ENCODE data around the gene RFC2.
"Not testable (repeated sequence)": the region's sequence is repeated elsewhere in the genome, so short reads cannot be mapped to it uniquely, and the experiment has no call there.

RFC2 gene

DNA sequence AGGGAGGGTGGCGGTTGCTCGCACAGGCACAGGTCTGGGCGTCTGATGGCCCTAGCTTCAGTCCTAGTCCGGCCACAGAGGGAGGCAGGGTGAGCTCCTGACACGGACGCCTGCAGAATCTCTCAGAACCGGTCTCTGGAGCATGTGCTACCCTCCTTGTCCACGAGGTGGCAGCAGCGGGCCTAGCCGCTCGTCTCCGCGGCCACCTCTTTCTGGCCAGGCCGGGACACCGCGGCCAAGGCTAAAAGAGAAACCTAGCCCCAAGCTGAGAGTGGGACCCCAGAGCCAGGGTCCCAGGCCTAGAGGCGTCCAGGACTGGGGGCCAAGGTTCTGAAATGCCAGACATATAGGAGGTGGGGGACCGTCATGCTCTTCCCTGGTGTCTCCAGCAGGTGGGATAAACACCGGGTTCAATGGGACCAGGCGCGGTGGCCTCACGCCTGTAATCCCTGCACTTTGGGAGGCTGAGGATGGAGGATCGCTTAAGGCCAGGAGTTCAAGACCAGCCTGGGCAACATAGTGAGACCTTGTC is 47.5 kb downstream of the RFC2 start:
- TF ChIP-seq, protein P1, sequence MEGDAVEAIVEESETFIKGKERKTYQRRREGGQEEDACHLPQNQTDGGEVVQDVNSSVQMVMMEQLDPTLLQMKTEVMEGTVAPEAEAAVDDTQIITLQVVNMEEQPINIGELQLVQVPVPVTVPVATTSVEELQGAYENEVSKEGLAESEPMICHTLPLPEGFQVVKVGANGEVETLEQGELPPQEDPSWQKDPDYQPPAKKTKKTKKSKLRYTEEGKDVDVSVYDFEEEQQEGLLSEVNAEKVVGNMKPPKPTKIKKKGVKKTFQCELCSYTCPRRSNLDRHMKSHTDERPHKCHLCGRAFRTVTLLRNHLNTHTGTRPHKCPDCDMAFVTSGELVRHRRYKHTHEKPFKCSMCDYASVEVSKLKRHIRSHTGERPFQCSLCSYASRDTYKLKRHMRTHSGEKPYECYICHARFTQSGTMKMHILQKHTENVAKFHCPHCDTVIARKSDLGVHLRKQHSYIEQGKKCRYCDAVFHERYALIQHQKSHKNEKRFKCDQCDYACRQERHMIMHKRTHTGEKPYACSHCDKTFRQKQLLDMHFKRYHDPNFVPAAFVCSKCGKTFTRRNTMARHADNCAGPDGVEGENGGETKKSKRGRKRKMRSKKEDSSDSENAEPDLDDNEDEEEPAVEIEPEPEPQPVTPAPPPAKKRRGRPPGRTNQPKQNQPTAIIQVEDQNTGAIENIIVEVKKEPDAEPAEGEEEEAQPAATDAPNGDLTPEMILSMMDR (IDR thresholded peaks at IDR 0.05; ENCODE audit: control insufficient read depth, insufficient read depth, low read depth, low read length, missing control alignments), result peak; percentile 95
- 0 out of 2 replicates have a peak overlapping the region, but pooled peaks have one; percentile 17 for H3K4me3 ChIP-seq (ENCODE audit: control insufficient read depth, low read depth, low read length)
- DNase-seq (ENCODE audit: low read depth), result no peak

DNA sequence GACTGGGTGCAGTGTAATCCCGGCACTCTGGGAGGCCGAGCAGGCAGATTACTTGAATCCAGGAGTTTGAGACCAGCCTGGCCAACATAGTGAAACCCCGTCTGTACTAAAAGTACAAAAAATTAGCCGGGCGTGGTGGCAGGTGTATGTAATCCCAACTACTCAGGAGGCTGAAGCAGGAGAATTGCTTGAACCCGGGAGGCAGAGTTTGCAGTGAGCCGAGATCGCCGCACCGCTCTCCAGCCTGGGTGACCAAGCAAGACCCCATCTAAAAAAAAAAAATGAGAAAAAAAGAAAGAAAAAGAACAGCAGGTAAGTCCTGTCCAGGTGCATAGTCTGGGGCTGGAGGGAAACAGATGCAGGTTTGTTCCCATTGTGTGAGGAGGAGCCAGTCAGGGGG is 48.1 kb downstream of the RFC2 start:
- not testable (repeated sequence) for H3K4me3 ChIP-seq (ENCODE audit: control insufficient read depth, low read depth, low read length); DNase-seq (ENCODE audit: low read depth)

DNA sequence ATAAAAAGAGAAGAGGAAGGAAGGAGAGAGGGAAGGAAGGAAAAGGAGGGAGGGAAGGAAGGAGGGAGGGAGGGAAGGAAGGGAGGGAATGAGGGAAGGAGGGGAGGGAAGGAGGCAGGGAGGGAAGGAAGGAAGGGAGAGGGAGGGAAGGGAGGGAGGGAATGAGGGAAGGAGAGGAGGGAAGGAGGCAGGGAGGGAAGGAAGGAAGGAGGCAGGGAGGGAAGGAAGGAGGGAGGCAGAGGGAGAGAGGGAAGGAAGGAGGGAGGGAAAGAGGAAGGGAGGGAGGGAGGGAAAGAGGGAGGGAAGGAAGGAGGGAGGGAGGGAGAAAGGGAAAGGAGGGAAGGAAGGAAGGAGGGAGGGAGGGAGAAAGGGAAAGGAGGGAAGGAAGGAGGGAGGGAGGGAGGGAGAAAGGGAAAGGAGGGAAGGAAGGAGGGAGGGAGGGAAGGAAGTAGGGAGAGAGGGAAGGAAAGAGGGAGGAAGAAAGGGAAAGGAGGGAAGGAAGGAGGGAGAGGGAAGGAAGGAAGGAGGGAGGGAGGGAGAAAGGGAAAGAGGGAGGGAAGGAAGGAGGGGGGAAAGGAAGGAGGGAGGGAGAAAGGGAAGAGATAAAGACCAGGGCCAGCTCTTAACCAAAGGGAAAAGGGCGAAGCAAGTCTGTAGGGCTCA is 50.1 kb downstream of the RFC2 start:
- H3K4me3 ChIP-seq (ENCODE audit: control insufficient read depth, low read depth, low read length), result no peak overlapping the region
- TF ChIP-seq, protein P1 (IDR thresholded peaks at IDR 0.05; ENCODE audit: control insufficient read depth, insufficient read depth, low read depth, low read length, missing control alignments), result no peak
- no peak for DNase-seq (ENCODE audit: low read depth)

DNA sequence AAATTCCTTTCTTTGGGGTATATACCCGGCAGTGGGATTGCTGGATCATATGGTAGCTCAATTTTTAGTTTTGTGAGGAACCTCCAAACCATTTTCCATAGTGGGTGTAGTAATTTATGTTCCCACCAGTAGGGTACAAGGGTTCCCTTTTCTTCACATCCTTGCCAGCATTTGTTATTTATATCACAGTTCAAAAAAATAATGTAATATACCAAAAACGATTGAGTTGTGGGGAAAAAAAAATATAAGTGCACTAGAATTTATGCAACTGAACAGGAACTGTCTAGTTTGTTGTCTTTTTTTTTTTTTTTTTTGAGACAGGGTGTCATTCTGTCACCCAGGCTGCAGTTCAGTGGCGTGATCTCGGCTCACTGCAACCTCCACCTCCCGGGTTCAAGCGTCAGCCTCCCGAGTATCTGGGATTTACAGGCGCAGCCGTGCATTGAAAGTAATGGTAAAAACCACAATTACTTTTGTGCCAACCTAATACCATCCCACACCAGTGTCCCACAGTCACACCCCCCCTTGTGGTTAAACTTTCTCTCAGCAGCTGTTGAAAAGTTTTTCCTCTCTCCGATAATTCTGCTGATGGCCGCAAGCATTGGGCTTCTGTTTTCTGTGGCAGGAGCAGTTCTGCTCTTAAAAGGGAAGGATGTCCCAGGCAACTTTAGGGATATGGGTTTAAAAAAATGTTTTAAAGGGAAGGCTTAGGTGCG is 51.2 kb downstream of the RFC2 start:
- no peak overlapping the region for H3K4me3 ChIP-seq (ENCODE audit: control insufficient read depth, low read depth, low read length)
- peak; percentile 29 for DNase-seq (ENCODE audit: low read depth)
- TF ChIP-seq, protein P1 (IDR thresholded peaks at IDR 0.05; ENCODE audit: control insufficient read depth, insufficient read depth, low read depth, low read length, missing control alignments), result peak; percentile 70

DNA sequence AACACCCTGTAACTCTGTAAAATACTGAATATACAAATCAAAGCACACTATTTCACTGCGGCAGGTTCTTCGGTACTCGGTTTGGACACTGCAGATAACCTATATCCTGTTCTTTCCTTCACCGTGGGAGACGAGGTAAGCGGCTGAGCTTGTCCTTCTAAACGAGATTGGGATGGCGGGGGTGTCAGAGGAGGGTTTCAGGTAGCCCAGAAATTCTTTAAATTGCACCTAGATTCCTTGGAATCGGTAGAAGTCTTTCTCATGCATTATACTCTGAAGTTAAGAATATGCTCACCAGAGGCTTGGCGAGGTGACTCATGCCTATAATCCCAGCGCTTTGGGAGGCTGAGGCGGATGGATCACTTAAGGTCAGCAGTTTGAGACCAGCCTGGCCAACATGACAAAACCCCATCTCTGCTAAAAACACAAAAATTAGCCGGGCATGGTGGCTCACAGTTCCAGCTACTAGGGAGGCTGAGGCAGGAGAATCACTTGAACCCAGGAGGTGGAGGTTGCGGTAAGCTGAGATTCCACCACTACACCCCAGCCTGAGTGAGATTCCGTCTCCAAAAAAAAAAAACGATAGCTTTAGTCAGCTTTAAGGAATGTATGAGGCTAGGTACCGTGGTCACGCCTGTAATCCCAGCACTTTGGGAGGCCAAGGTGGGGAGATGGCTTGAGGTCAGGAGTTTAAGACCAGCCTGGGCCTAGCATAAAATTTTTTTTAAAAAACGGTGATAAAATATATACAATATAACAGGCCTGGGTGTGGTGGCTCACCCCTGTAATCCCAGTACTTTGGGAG is 54.4 kb downstream of the RFC2 start:
- no peak for DNase-seq (ENCODE audit: low read depth)
- TF ChIP-seq, protein P1 (IDR thresholded peaks at IDR 0.05; ENCODE audit: control insufficient read depth, insufficient read depth, low read depth, low read length, missing control alignments), result no peak

DNA sequence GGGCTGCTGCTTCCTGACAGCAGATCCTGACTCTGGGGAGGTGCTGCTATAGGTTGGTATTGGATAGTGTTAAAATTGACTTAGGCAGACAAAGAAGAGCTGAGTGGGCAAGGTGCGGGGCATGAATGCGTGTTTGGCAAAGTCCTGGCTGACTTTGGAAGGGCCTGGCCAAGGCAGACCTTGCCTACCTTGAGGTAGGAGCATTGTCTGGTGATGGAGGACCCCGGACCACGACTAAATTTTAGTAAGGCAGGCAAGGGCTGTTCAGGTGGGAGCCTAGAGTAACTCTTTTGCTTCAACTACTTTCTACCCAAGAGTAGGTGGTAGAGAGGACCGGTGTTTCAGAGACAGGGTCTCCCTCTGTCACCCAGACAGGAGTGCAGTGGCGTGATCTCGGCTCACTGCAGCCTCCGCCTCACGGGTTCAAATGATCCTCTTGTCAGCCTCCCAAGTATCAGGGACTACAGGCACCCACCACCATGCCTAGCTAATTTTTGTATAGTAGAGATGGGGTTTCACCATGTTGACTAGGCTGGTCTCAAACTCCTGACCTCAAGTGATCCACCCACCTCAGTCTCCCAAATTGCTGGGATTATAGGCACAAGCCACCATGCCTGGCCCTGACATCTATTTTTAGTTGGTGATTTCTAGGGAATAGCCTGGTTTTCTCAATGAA is 56.6 kb downstream of the RFC2 start:
- H3K4me3 ChIP-seq (ENCODE audit: control insufficient read depth, low read depth, low read length), result no peak overlapping the region
- TF ChIP-seq, protein P1 (IDR thresholded peaks at IDR 0.05; ENCODE audit: control insufficient read depth, insufficient read depth, low read depth, low read length, missing control alignments), result no peak
- no peak for DNase-seq (ENCODE audit: low read depth)

More for the DNA sequence above, 54.4 kb downstream of the RFC2 start:
- H3K4me3 ChIP-seq (ENCODE audit: control insufficient read depth, low read depth, low read length), result no peak overlapping the region

DNA sequence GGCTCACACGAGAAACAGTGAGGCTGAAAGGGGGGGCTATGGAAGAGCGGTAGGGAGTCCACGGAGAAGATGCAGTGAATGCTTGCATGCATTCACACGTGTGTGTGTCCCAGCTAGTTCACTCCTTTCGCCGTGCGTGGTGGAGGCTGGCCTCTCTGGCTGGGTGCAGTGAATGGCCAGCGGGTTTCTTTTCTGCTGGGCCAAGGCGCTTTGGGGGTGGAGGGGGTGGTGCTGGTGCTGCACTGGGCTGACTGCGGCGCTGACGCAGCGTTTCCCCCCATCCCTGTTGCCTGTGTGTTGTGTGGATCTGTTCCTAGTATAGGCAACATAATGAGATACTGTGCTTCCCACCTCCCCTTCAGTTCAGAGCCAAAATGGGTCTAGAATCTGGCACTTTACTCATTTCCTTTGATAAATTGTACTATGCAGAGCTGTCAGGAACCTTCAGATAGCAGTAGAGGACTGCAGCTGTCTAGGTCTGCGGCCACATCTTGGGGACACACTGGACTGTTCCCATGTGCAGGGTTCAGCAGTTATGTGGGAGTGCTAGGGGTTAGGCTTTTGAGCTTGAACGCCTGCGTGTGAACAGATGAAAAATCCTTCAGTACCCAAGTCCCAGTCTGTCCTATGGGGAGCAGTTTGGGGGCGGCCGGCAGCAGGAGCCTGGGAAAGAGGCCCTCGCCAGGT is 58.1 kb downstream of the RFC2 start:
- H3K4me3 ChIP-seq (ENCODE audit: control insufficient read depth, low read depth, low read length); DNase-seq (ENCODE audit: low read depth): not testable (repeated sequence)

DNA sequence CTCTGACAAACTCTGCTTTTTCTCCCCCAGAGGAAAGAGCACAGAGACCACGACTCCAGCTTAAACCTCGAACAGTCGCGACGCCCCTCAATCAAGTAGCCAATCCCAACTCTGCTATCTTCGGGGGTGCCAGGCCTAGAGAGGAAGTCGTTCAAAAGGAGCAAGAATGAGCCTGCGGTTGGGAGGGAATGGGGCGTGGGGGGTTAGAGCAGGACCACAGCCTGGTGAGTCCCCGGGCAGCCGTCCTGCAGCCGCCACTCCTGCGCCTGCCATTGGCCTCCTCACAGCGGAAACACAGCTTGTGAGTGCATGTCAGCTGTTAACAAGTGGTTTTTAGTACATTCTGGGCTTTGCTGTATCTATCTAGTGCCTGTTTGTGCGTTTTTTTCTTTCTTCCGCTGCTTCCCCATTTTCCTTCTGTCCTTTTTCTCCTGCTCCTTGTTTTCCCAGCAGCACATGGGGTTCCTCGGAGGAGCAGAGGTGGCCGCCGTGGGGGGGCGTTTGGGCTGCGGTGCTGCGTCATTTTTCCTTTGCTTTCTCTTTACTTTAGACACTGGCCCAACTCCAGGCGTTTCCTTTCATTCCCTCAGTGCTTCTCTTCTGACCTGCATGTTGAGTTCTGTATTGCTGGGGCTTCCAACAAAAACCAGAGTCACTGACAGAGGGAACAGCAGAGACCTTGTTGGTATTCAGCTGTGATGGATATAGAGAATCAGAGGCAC is 58.9 kb downstream of the RFC2 start:
- H3K4me3 ChIP-seq (ENCODE audit: control insufficient read depth, low read depth, low read length); DNase-seq (ENCODE audit: low read depth): not testable (repeated sequence)
